A673 (cell line): ENCODE measurements around the gene TRIM40. TPM values are rescaled to one million over a fixed set of nuclear protein-coding genes. Genes with fewer than 3 reads are reported as not detected.

Source experiments
- BruUV-seq: library from RNA; stranded (reverse); fragments of 400-500 nt; replicated peaks from 2 replicates; lab custom pipeline; 2021; lab: Mats Ljungman, UMichigan
- CTCF ChIA-PET: fragments of 300-600 bp; sonication (Branson Sonifier 250); formaldehyde crosslinking; loops from one replicate; lab custom pipeline; 2022; ENCODE audit warnings: antibody characterized with exemption; lab: Charles Lee
- POLR2A ChIA-PET: fragments of 300-600 bp; sonication (Branson Sonifier 250); formaldehyde crosslinking; loops from one replicate; lab custom pipeline; 2022; ENCODE audit warnings: antibody characterized with exemption; ENCODE audit not compliant: low non-redundant PET; lab: Charles Lee
- DNase-seq: peaks from one replicate; pipeline ENCODE4 v3.0.0-alpha.2; 2015; ENCODE audit warnings: low spot score
- H3K27ac ChIP-seq: fragments of 200-600 bp; sonication (generic); 2 replicates; pipeline ENCODE4 v1.5.1; 2016; ENCODE audit warnings: mixed run types, low read depth, mild to moderate bottlenecking, mixed read lengths, antibody characterized with exemption, low read length; ENCODE audit not compliant: poor library complexity, severe bottlenecking
- H3K27me3 ChIP-seq: fragments of 200-600 bp; sonication (generic); replicated peaks from 2 replicates; pipeline ENCODE4 v1.6.1; 2017; ENCODE audit warnings: mixed run types, low read depth, mild to moderate bottlenecking, mixed read lengths, antibody characterized with exemption, low read length; ENCODE audit not compliant: insufficient read depth, poor library complexity
- H3K36me3 ChIP-seq: fragments of 200-600 bp; sonication (generic); 2 replicates; pipeline ENCODE4 v1.6.1; 2016; ENCODE audit warnings: mixed run types, mild to moderate bottlenecking, mixed read lengths, antibody characterized with exemption, low read length; ENCODE audit not compliant: insufficient read depth, poor library complexity, severe bottlenecking
- H3K4me1 ChIP-seq: fragments of 200-600 bp; sonication (generic); 2 replicates; pipeline ENCODE4 v1.6.1; 2017; ENCODE audit warnings: mixed run types, mild to moderate bottlenecking, mixed read lengths, antibody characterized with exemption, low read length; ENCODE audit not compliant: insufficient read depth, poor library complexity, severe bottlenecking
- H3K4me3 ChIP-seq: fragments of 200-600 bp; sonication (generic); 2 replicates; pipeline ENCODE4 v1.5.1; 2016; ENCODE audit warnings: low read depth, mixed run types, mild to moderate bottlenecking, mixed read lengths, low read length; ENCODE audit not compliant: poor library complexity, severe bottlenecking
- H3K9me3 ChIP-seq: fragments of 200-600 bp; sonication (generic); 2 replicates; pipeline ENCODE4 v1.6.1; 2016; ENCODE audit warnings: mixed run types, low read depth, mild to moderate bottlenecking, mixed read lengths, antibody characterized with exemption, low read length; ENCODE audit not compliant: poor library complexity, severe bottlenecking
- CTCF ChIP-seq: fragments of 300-800, 200-600 bp; sonication (generic); conservative IDR thresholded peaks from 2 replicates; pipeline ENCODE4 v1.5.1; 2017; ENCODE audit warnings: low read depth, mild to moderate bottlenecking, antibody characterized with exemption, low read length, moderate library complexity, mixed read lengths
- EZH2 ChIP-seq: fragments of 200-600 bp; sonication (generic); IDR thresholded peaks from 2 replicates; pipeline ENCODE4 v1.6.1; 2017; ENCODE audit warnings: borderline replicate concordance, low read depth, mild to moderate bottlenecking, mixed read lengths, antibody characterized with exemption, low read length; ENCODE audit not compliant: poor library complexity, severe bottlenecking
- intact Hi-C: fragments of 100-400 bp; cut with micrococcal nuclease; formaldehyde crosslinking; loops from one replicate; pipeline ENCODE4 v1.10.0; 2022; ENCODE audit not compliant: unreplicated experiment
- total RNA-seq: library from RNA; stranded (reverse); gene quantifications from 2 replicates; pipeline ENCODE4 v1.2.3, GENCODE V29; 2021

TRIM40 gene
- total RNA-seq, 1 experiment from 2014 or later: not detected

GRCh38 chr6:30184417-30185031 is 48.6 kb downstream of the TRIM40 start:
- CTCF ChIA-PET: no interaction called here
- H3K4me3 ChIP-seq: no peak overlapping the region
- no peaks in the 10 kb centered on the region for H3K4me1 ChIP-seq
- H3K27me3 ChIP-seq: peaks cover under 1% of the 10 kb centered on the region
- intact Hi-C loops: no loop called here
- BruUV-seq: no TSS peak
- H3K27ac ChIP-seq: no peak overlapping the region
- H3K36me3 ChIP-seq: peaks cover 15% of the 10 kb centered on the region
- POLR2A ChIA-PET: no interaction called here
- H3K9me3 ChIP-seq: peaks cover 8% of the 10 kb centered on the region
- no peak for DNase-seq
- no peak for TF ChIP-seq EZH2
- TF ChIP-seq CTCF: no peak

- intact Hi-C loops: no loop called here
- no peaks in the 10 kb centered on the region for H3K4me1 ChIP-seq
- no peak overlapping the region for H3K4me3 ChIP-seq
- no TSS peak for BruUV-seq
- H3K36me3 ChIP-seq: peaks cover 20% of the 10 kb centered on the region
- no peak for TF ChIP-seq EZH2
- TF ChIP-seq CTCF: no peak
- DNase-seq: no peak
- CTCF ChIA-PET: no interaction called here
- H3K9me3 ChIP-seq: no peaks in the 10 kb centered on the region
- no peak overlapping the region for H3K27ac ChIP-seq
- no peaks in the 10 kb centered on the region for H3K27me3 ChIP-seq
- POLR2A ChIA-PET: no interaction called here
These were observed 50.0 kb downstream of the TRIM40 start for GRCh38 chr6:30185846-30186484.

GRCh38 chr6:30188541-30188940 is 52.6 kb downstream of the TRIM40 start:
- intact Hi-C loops: no loop called here
- H3K4me3 ChIP-seq: no peak overlapping the region
- no peak for DNase-seq
- ChIA-PET POLR2A (no interaction called here), CTCF (no interaction called here)
- H3K9me3 ChIP-seq: no peaks in the 10 kb centered on the region
- peaks cover 20% of the 10 kb centered on the region for H3K36me3 ChIP-seq
- H3K27ac ChIP-seq: no peak overlapping the region
- H3K4me1 ChIP-seq: no peaks in the 10 kb centered on the region
- no peak for TF ChIP-seq EZH2
- TF ChIP-seq CTCF: no peak
- no peaks in the 10 kb centered on the region for H3K27me3 ChIP-seq
- BruUV-seq: no TSS peak
